Measurements from ENCODE around the gene ZNF792.

GRCh38 chr19:34982275-34982674 lies 18.2 kb upstream of the ZNF792 start:
- TF ChIP-seq, protein P1, sequence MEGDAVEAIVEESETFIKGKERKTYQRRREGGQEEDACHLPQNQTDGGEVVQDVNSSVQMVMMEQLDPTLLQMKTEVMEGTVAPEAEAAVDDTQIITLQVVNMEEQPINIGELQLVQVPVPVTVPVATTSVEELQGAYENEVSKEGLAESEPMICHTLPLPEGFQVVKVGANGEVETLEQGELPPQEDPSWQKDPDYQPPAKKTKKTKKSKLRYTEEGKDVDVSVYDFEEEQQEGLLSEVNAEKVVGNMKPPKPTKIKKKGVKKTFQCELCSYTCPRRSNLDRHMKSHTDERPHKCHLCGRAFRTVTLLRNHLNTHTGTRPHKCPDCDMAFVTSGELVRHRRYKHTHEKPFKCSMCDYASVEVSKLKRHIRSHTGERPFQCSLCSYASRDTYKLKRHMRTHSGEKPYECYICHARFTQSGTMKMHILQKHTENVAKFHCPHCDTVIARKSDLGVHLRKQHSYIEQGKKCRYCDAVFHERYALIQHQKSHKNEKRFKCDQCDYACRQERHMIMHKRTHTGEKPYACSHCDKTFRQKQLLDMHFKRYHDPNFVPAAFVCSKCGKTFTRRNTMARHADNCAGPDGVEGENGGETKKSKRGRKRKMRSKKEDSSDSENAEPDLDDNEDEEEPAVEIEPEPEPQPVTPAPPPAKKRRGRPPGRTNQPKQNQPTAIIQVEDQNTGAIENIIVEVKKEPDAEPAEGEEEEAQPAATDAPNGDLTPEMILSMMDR (IDR thresholded peaks at IDR 0.05): no peak
- TF ChIP-seq POLR2A (IDR thresholded peaks at IDR 0.05): no peak
